ENCODE results near the gene SLC2A6. TPM values are rescaled to one million over a fixed set of nuclear protein-coding genes. Genes with fewer than 3 reads are reported as not detected.

SLC2A6 gene
- total RNA-seq, 4 donors from 2014 or later = 1.1 to 3.8 (median 2.5) TPM

DNA sequence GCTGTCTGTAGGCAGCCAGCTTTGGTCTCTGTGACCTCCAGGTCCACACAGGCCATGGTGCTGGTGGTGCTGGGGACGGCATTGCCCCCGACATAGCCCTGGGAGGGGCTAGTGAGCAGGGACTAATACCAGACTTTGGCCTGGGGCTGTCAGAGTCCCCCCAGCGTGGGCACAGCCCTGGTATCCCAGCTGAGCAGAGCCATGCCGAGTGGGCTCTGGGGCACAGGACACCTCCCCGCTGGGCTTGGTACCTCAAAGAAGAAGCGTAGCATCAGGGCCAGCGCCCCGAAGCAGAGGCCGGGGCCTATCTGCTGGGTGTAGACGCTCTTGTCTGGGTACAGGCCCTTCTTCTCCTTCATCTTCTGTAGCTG, 36.3 kb upstream of the SLC2A6 start:
- Histone ChIP-seq H3K9me3 (no peaks in the 10 kb centered on the region), H3K4me1 (peaks cover 22 to 38% of the 10 kb centered on the region in 2 donors), H3K36me3 (no peaks in the 10 kb centered on the region), H3K27me3 (no peaks in the 10 kb centered on the region), H3K27ac (no peak overlapping the region), H3K4me3 (replicated peaks in 1 of 3) (no peak overlapping the region)
- intact Hi-C loops (cut with DNase I) = no loop called here
- DNase-seq = no peak
- TF ChIP-seq, protein P1, sequence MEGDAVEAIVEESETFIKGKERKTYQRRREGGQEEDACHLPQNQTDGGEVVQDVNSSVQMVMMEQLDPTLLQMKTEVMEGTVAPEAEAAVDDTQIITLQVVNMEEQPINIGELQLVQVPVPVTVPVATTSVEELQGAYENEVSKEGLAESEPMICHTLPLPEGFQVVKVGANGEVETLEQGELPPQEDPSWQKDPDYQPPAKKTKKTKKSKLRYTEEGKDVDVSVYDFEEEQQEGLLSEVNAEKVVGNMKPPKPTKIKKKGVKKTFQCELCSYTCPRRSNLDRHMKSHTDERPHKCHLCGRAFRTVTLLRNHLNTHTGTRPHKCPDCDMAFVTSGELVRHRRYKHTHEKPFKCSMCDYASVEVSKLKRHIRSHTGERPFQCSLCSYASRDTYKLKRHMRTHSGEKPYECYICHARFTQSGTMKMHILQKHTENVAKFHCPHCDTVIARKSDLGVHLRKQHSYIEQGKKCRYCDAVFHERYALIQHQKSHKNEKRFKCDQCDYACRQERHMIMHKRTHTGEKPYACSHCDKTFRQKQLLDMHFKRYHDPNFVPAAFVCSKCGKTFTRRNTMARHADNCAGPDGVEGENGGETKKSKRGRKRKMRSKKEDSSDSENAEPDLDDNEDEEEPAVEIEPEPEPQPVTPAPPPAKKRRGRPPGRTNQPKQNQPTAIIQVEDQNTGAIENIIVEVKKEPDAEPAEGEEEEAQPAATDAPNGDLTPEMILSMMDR (IDR thresholded peaks at IDR 0.05) = no peak
- no peak for TF ChIP-seq POLR2A (IDR thresholded peaks at IDR 0.05)
- 92 to 93% methylated on average over 6 to 7 of the region's 10 CpGs for WGBS, 2 donors

DNA sequence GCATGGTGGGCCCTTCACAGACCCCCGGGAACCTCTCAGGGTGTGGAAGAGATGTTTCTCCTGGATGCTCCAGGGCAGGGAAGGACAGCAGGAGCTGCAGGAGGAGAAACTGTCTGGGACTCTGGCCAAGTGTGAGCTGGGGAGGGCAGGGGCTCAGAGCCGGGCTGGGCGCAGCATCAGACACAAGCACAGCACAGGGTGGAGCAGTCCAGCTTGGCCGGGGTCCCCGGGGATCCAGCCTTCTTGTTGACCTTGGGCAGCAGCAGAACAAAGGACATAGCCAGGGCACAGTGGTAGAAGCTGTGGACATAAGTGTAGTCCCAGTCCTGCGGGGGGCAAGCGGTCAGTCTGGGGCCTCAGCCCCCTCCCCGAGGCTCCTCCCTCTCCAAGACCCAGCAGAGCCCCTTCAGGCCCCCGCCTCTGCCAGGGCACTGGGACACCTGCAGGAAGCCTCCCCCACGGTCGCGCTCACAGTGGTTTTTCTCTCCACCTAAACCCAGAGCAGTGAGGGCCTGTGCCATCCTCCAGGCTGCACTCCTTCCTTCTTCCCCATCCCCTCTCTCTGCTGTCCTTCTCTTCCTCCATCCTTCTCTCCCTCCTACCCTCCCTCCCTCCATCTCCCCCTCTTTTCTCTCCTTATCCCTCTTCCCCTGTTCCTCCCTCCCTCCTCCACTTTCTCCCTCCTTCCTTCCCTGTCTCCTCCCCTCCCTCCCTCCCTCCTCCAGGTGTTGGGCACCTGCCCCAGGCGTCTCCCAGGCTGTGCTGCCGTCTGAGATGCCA, 35.8 kb upstream of the SLC2A6 start:
- intact Hi-C loops (cut with DNase I) = no loop called here
- no peaks in the 10 kb centered on the region for H3K36me3 ChIP-seq
- peak; percentile 43 to 57 for DNase-seq
- no peak overlapping the region for H3K4me3 ChIP-seq (replicated peaks in 1 of 3)
- no peaks in the 10 kb centered on the region for H3K9me3 ChIP-seq
- H3K27ac ChIP-seq = no peak overlapping the region
- H3K4me1 ChIP-seq = peaks cover 24 to 44% of the 10 kb centered on the region in 2 donors
- 26 to 40% methylated on average over 13 of the region's 14 CpGs for whole genome bisulfite sequencing, 2 donors
- no peaks in the 10 kb centered on the region for H3K27me3 ChIP-seq
- TF ChIP-seq POLR2A (IDR thresholded peaks at IDR 0.05) = no peak
- TF ChIP-seq, protein P1 (IDR thresholded peaks at IDR 0.05) = no peak

DNA sequence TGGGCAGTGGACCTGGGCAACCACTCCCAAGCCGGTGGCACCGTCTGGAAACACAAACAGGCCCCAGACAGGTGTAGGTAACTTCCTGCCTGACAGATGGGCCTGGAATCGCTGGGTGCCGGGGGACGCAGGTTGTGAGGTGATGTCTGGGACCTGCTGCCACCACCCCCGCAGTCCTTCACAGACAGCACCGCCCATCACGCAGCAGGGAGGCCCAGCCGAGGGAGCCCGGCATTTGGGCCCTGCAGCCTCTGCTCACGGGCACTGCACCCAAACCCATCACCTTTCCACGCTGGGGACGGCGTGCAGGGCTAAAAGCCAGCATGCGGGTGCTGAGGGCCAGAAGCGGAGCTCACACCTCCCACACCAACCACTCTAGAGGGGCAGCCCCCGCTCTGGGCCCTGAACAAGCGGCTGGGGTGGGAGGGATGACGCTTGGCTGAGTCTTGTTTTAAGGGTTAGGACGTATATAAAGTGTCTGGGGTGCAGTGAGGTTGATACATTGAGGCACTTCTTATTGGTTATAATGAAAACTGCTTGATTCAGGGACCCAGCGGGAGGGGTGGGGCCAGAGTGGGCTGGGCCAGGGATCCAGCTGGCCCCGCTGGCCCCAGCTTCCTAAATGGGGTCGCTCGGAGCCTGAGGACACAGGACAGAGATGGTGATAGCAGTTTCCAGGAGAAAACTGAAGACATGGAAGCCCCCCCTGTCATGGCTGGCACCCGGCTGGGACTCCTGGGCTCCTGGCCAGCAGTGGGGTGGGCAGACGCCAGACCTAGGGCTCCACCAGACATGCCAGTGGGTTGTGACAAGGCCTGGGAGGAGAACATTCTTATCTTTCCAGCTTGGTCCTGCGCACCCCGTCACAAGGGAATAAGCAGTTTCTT, 34.6 kb upstream of the SLC2A6 start:
- WGBS, 2 donors = 75 to 76% methylated on average over 23 to 25 of the region's 28 CpGs
- no peak overlapping the region for H3K27ac ChIP-seq
- intact Hi-C loops (cut with DNase I) = no loop called here

DNA sequence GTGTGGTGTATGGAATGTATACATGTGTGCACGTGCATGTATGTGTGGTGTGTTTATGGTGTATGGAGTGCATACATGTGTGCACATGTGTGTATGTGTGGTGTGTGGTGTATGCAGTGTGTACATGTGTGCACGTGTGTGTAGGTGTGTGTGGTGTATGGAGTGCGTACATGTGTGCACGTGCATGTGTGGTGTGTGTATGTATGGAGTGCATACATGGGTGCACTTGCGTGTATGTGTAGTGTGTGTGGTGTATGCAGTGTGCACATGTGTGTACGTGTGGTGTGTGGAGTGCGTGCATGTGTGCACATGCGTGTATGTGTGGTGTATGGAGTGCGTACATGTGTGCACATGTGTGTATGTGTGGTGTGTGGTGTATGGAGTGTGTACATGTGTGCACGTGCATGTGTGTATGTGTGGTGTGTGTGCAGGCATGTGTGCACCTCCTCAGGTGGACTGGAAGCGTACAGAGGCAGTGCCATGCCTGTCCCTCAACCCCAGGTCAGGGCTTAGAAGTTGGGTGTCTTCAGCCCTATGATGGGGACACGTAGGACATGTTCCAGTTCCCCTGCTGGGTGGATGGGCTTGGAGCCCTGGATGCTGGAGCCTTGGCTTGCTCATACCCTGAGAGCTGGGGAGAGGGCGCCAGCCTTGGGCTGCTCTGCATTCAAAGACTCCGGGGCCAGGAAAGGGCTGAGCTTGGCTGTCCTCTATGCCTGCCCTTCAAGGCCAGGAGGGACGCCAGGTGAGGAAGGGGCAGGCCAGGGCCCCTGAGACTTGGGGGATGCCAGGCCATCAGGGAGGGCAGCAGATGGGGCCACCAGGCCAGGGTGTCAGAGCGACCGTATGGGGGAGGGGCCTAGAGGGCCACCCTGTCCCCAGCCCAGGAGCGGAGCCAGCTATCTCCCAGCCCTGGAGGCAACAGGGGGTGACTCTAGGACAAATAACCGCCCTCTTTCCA, 33.6 kb upstream of the SLC2A6 start:
- Histone ChIP-seq H3K27me3 (no peaks in the 10 kb centered on the region), H3K36me3 (no peaks in the 10 kb centered on the region), H3K4me1 (peaks cover 33 to 53% of the 10 kb centered on the region in 2 donors), H3K27ac (no peak overlapping the region), H3K9me3 (no peaks in the 10 kb centered on the region), H3K4me3 (replicated peaks in 1 of 3) (no peak overlapping the region)
- 83 to 94% methylated on average over 14 to 16 of the region's 19 CpGs for WGBS, 2 donors
- TF ChIP-seq, protein P1 (IDR thresholded peaks at IDR 0.05) = no peak
- TF ChIP-seq POLR2A (IDR thresholded peaks at IDR 0.05) = no peak
- DNase-seq = no peak
- intact Hi-C loops (cut with DNase I) = no loop called here

More for the DNA sequence above, 34.6 kb upstream of the SLC2A6 start:
- TF ChIP-seq, protein P1 (IDR thresholded peaks at IDR 0.05) = no peak
- TF ChIP-seq POLR2A (IDR thresholded peaks at IDR 0.05) = no peak
- Histone ChIP-seq H3K4me1 (peaks cover 33 to 53% of the 10 kb centered on the region in 2 donors), H3K9me3 (no peaks in the 10 kb centered on the region), H3K36me3 (no peaks in the 10 kb centered on the region), H3K27me3 (no peaks in the 10 kb centered on the region), H3K4me3 (replicated peaks in 1 of 3) (no peak overlapping the region)
- no peak for DNase-seq
